ENCODE measurements around the gene CACNA2D3. TPM values are rescaled to one million over a fixed set of nuclear protein-coding genes. Genes with fewer than 3 reads are reported as not detected.

Gene CACNA2D3
- polyA plus RNA-seq, 1 donor (not counting 4 experiments of a cell fraction or from before 2014, with no cell fraction given), result 0.08 TPM

DNA sequence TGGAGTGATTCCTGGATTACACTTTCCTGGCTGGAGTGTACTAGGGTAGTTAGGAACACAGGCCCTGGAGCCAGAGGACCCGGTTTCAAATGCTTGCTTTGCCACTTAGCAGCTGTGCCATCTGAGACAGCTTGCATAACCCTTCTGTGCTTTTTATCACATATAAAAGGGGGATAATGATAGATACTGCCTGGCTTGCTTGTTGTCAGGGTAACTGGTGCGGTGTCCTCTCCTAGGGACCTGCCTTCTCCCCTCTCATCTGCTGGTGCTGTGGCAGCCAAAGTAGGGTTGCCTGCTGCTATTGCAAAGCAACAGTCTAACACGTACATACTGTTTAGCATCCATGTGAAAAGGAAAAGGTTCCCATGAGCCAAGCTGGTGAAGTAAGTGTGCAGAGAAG lies 667.7 kb downstream of the CACNA2D3 start:
- H3K9ac ChIP-seq (ENCODE audit: control insufficient read depth, extremely low read depth, insufficient read depth, low read length), result no peak overlapping the region
- H3K27ac ChIP-seq (ENCODE audit: control insufficient read depth, insufficient read depth, low read length), result no peak overlapping the region
- no peaks in the 10 kb centered on the region for H3K4me1 ChIP-seq (ENCODE audit: control insufficient read depth, extremely low read depth, insufficient read depth, low read length)
- H2AFZ ChIP-seq (ENCODE audit: control insufficient read depth, low read length), result no peak overlapping the region
- dilution Hi-C loops (cut with MboI; ENCODE audit: extremely low pct_ligation_motif_present, low sequenced_read_pairs), result no loop called here
- DNase-seq (ENCODE audit: low read depth, low spot score) (no peak), FAIRE-seq (no peak)
- H3K9me3 ChIP-seq (ENCODE audit: control insufficient read depth, low read depth, low read length), result no peaks in the 10 kb centered on the region
- H3K27me3 ChIP-seq (ENCODE audit: control insufficient read depth, extremely low read depth, insufficient read depth, low read length), result no peaks in the 10 kb centered on the region
- no peaks in the 10 kb centered on the region for H3K9me1 ChIP-seq (ENCODE audit: control insufficient read depth, extremely low read depth, insufficient read depth, low read length)
- no peaks in the 10 kb centered on the region for H3K36me3 ChIP-seq (ENCODE audit: control insufficient read depth in 2 of 2, extremely low read depth in 1 of 2, insufficient read depth in 2 of 2, low read length in 2 of 2)
- H3K79me2 ChIP-seq (ENCODE audit: control insufficient read depth, insufficient read depth, low read length), result no peaks in the 10 kb centered on the region
- no peak overlapping the region for H3K4me2 ChIP-seq (ENCODE audit: control insufficient read depth, extremely low read depth, insufficient read depth, low read depth, low read length)
- no peaks in the 10 kb centered on the region for H4K20me1 ChIP-seq (ENCODE audit: control insufficient read depth, extremely low read depth, insufficient read depth, low read length)
- no peak overlapping the region for H3K4me3 ChIP-seq (ENCODE audit: control insufficient read depth in 2 of 3, extremely low read depth in 1 of 3, insufficient read depth in 2 of 3, low read depth in 1 of 3, low read length in 3 of 3)
- TF ChIP-seq EZH2 (IDR thresholded peaks at IDR 0.05; ENCODE audit: low read length), result no peak
- TF ChIP-seq, protein P1, sequence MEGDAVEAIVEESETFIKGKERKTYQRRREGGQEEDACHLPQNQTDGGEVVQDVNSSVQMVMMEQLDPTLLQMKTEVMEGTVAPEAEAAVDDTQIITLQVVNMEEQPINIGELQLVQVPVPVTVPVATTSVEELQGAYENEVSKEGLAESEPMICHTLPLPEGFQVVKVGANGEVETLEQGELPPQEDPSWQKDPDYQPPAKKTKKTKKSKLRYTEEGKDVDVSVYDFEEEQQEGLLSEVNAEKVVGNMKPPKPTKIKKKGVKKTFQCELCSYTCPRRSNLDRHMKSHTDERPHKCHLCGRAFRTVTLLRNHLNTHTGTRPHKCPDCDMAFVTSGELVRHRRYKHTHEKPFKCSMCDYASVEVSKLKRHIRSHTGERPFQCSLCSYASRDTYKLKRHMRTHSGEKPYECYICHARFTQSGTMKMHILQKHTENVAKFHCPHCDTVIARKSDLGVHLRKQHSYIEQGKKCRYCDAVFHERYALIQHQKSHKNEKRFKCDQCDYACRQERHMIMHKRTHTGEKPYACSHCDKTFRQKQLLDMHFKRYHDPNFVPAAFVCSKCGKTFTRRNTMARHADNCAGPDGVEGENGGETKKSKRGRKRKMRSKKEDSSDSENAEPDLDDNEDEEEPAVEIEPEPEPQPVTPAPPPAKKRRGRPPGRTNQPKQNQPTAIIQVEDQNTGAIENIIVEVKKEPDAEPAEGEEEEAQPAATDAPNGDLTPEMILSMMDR (optimal IDR thresholded peaks at IDR 0.05 in 1 of 3, IDR thresholded peaks at IDR 0.05 in 1 of 3, conservative IDR thresholded peaks at IDR 0.05 in 1 of 3; ENCODE audit: extremely low read depth in 1 of 3, insufficient read depth in 2 of 3, low read length in 3 of 3), result no peak

DNA sequence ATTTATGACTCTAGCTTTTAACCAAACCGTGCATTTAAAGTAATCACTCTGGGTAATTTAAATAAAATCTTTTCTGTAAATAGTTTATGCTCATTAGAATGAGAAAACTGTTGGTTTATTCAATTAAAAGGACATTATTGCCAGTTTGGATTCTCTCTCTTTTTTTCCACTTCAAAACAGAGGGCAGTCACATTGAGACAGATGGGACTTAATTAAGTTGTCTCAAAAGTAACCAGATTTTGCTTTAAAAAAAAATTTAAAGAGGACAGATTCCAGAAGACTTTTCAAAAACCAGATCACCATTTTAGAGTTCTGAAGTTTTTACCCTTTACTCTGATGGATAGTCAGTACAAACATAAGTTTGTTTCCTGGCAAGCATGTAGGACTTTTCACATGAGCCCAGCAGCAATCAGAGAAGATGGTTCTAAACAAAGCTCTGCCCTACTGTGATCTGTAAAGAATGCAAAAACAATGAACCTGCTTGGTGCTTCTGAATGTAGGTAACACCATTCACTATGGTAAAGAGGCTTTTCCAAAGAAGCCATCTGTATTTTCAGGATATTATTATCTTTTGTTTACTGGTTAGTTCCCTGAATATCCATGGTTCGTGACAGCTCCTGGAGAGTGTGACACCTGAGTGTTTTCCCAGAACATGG lies 669.3 kb downstream of the CACNA2D3 start:
- Histone ChIP-seq H3K36me3 (ENCODE audit: control insufficient read depth in 2 of 2, extremely low read depth in 1 of 2, insufficient read depth in 2 of 2, low read length in 2 of 2) (no peaks in the 10 kb centered on the region), H3K9me1 (ENCODE audit: control insufficient read depth, extremely low read depth, insufficient read depth, low read length) (no peaks in the 10 kb centered on the region), H3K27me3 (ENCODE audit: control insufficient read depth, extremely low read depth, insufficient read depth, low read length) (no peaks in the 10 kb centered on the region), H3K4me1 (ENCODE audit: control insufficient read depth, extremely low read depth, insufficient read depth, low read length) (no peaks in the 10 kb centered on the region), H3K4me3 (ENCODE audit: control insufficient read depth in 2 of 3, extremely low read depth in 1 of 3, insufficient read depth in 2 of 3, low read depth in 1 of 3, low read length in 3 of 3) (no peak overlapping the region), H2AFZ (ENCODE audit: control insufficient read depth, low read length) (no peak overlapping the region), H4K20me1 (ENCODE audit: control insufficient read depth, extremely low read depth, insufficient read depth, low read length) (no peaks in the 10 kb centered on the region), H3K4me2 (ENCODE audit: control insufficient read depth, extremely low read depth, insufficient read depth, low read depth, low read length) (no peak overlapping the region), H3K9ac (ENCODE audit: control insufficient read depth, extremely low read depth, insufficient read depth, low read length) (no peak overlapping the region), H3K27ac (ENCODE audit: control insufficient read depth, insufficient read depth, low read length) (no peak overlapping the region), H3K79me2 (ENCODE audit: control insufficient read depth, insufficient read depth, low read length) (no peaks in the 10 kb centered on the region), H3K9me3 (ENCODE audit: control insufficient read depth, low read depth, low read length) (no peaks in the 10 kb centered on the region)
- no peak for FAIRE-seq
- dilution Hi-C loops (cut with MboI; ENCODE audit: extremely low pct_ligation_motif_present, low sequenced_read_pairs), result no loop called here
- TF ChIP-seq, protein P1 (optimal IDR thresholded peaks at IDR 0.05 in 1 of 3, IDR thresholded peaks at IDR 0.05 in 1 of 3, conservative IDR thresholded peaks at IDR 0.05 in 1 of 3; ENCODE audit: extremely low read depth in 1 of 3, insufficient read depth in 2 of 3, low read length in 3 of 3), result no peak
- no peak for TF ChIP-seq EZH2 (IDR thresholded peaks at IDR 0.05; ENCODE audit: low read length)
- DNase-seq (ENCODE audit: low read depth, low spot score), result no peak
